Panc1 (cell line): Measurements from ENCODE around the gene PIN1.
A peak's percentile ranks its signal among the peaks of the same experiment; 100 is the strongest.

ENCODE experiments used
- POLR2AphosphoS5 ChIP-seq: IDR thresholded peaks from 2 replicates; pipeline ENCODE4 v1.6.1; 2012; ENCODE audit warnings: mild to moderate bottlenecking, low read depth, low read length, moderate library complexity
- TCF7L2 ChIP-seq: IDR thresholded peaks from 2 replicates; pipeline ENCODE4 v1.6.1; 2011; ENCODE audit warnings: mild to moderate bottlenecking, low read depth, low read length, inconsistent platforms
- TF ChIP-seq, protein P1 (sequence below): fragments of 450-650 bp; IDR thresholded peaks from 2 replicates; pipeline ENCODE4 v1.5.1; 2017; ENCODE audit warnings: mild to moderate bottlenecking

DNA sequence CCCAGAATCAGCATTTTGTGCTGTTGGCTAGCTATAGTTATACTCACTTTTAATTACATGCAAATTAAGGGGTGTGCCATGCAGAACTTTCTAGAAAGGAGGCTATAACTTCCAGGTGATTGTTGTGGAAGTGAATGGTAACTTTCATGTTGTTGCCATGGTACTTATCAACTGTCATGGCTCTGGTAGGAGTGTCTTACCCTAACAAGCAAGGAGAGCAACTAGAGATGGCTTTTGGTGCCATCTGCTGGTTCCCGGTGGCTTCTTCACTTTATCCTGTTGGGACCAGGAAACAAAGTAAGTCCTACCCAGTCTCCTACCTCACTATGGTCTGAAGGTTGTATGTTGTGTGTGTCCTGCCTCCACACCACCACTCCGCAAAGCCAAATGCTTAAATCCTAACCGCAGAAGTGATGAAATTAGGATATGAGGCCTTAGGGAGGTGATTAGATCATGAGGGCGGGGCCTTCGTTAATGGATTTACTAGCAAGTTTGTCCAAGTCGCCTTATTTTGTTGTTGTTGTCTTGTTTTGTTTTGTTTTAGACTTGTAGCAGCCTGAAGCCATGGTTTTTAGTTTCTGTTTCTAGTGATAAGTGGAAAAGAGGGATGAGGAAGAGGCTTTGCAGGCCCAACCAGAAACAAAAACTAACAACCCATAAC is 38.9 kb upstream of the PIN1 start:
- no peak for TF ChIP-seq POLR2AphosphoS5
- TF ChIP-seq, protein P1, sequence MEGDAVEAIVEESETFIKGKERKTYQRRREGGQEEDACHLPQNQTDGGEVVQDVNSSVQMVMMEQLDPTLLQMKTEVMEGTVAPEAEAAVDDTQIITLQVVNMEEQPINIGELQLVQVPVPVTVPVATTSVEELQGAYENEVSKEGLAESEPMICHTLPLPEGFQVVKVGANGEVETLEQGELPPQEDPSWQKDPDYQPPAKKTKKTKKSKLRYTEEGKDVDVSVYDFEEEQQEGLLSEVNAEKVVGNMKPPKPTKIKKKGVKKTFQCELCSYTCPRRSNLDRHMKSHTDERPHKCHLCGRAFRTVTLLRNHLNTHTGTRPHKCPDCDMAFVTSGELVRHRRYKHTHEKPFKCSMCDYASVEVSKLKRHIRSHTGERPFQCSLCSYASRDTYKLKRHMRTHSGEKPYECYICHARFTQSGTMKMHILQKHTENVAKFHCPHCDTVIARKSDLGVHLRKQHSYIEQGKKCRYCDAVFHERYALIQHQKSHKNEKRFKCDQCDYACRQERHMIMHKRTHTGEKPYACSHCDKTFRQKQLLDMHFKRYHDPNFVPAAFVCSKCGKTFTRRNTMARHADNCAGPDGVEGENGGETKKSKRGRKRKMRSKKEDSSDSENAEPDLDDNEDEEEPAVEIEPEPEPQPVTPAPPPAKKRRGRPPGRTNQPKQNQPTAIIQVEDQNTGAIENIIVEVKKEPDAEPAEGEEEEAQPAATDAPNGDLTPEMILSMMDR: peak; percentile 82
- no peak for TF ChIP-seq TCF7L2
